SJCRH30 (cell line): ENCODE data around the gene MPRIP. TPM values are rescaled to one million over a fixed set of nuclear protein-coding genes. Genes with fewer than 3 reads are reported as not detected.

Experiments used
- DNase-seq, 2 experiments: peaks; one replicate each; pipeline ENCODE4 v3.0.0-alpha.2; 2015 to 2020
- H3K27ac ChIP-seq: fragments of 250-450 bp; sonication (Bioruptor Pico); 2 replicates; pipeline ENCODE4 v1.5.1; 2020; ENCODE audit warnings: mild to moderate bottlenecking, moderate library complexity
- H3K27me3 ChIP-seq: fragments of 250-450 bp; sonication (Bioruptor Pico); 2 replicates; pipeline ENCODE4 v1.5.1; 2020; ENCODE audit warnings: mild to moderate bottlenecking, moderate library complexity
- H3K36me3 ChIP-seq: fragments of 250-450 bp; sonication (Bioruptor Pico); 2 replicates; pipeline ENCODE4 v1.5.1; 2020; ENCODE audit warnings: mild to moderate bottlenecking, moderate library complexity
- H3K4me1 ChIP-seq: fragments of 250-450 bp; sonication (Bioruptor Pico); 2 replicates; pipeline ENCODE4 v1.5.1; 2020; ENCODE audit warnings: mild to moderate bottlenecking, moderate library complexity
- H3K4me3 ChIP-seq: fragments of 250-450 bp; sonication (Bioruptor Pico); 2 replicates; pipeline ENCODE4 v1.5.1; 2020; ENCODE audit warnings: mild to moderate bottlenecking, moderate library complexity
- H3K9me3 ChIP-seq: fragments of 250-450 bp; sonication (Bioruptor Pico); replicated peaks from 2 replicates; pipeline ENCODE4 v1.5.1; 2020; ENCODE audit warnings: mild to moderate bottlenecking, moderate library complexity
- total RNA-seq: library from RNA; depleted of rRNA; stranded (reverse); fragments of >200 nt; shearing (Covaris generic); gene quantifications from 2 replicates; pipeline ENCODE4 v1.2.3, GENCODE V29; 2014

MPRIP gene
- total RNA-seq, 1 experiment from 2014 or later = 312 TPM

DNA sequence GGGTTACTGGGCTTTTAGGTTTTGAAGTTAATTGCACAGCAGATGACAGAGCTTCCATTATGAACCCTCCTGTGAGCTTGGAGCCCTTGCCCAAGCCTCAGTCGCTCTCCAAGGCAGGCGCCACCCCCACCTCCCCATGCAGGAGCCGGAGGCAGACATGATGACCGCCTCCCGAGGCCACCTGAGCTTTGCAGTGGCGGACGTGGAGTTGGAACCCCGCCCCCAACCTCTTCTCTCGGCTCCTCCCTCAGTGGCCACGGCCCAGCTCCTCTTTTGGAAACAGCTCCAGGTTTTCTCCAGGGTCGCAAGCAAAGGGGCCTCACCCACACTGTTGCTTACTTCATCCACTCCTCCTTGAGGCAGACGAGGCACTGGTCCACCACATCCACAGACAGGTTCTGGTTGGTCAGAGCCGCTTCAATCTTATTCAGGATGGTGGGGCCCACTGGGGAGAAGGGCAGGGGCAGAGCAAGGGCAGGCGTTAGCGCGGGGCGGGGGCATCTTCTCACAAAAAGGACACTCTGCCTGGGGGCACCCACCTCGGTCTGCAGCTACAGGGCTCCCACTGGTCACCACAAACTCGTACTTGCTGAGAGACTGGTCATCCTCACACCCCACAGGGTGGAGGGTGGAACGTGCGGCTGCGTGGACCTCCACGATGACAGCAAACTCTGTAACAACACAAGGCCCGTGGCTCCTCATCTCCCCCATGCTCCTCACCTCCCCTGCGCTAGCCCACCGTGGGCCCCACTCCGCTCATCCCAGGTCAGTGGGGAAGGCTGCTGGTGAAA is 172.6 kb downstream of the MPRIP start:
- H3K9me3 ChIP-seq = no peaks in the 10 kb centered on the region
- H3K36me3 ChIP-seq = peaks cover 87% of the 10 kb centered on the region
- H3K27ac ChIP-seq = no peak overlapping the region
- DNase-seq = no peak
- no peak overlapping the region for H3K4me3 ChIP-seq
- no peaks in the 10 kb centered on the region for H3K4me1 ChIP-seq
- no peaks in the 10 kb centered on the region for H3K27me3 ChIP-seq

DNA sequence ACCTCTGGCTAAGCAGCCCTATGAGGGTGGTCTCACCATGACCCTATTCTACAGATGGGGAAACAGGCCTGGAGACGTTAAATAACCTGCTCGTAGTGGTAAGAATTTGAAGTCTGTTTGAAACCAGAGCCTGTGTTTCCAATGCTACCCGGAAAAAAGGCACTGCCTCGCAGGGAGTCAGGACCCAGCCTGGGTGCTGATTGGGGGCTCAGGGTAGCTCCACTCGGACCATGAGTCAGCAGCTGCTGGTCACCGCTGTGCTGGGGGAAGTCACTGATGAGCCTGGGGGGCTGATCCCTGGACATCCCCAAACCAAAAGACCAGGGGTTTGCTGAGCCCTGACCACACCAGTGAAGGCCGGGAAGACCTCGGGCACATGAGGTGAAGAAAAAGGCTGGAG is 173.3 kb downstream of the MPRIP start:
- H3K36me3 ChIP-seq = peaks cover 93% of the 10 kb centered on the region

DNA sequence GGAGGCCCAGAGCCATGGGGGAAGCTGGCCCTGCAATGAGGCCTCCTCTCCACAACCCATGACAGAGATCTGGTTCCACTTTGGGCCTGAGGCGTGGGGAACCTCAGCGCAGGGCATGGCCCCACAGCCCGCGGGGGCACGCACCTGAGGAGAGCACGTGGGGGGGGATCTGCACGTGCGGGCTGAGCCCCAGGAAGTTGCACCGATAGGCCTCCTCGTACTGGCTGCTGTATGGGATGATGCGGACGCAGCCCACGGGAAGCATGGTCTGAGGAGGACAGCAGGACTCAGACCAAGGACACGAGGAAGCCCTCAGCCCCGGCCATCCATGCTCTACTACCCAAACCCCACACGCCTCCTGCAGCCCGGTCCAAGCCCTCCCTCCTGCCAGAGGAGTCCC is 174.0 kb downstream of the MPRIP start:
- H3K27me3 ChIP-seq = no peaks in the 10 kb centered on the region
- DNase-seq = no peak
- H3K4me3 ChIP-seq = no peak overlapping the region
- H3K27ac ChIP-seq = no peak overlapping the region
- H3K9me3 ChIP-seq = no peaks in the 10 kb centered on the region
- H3K4me1 ChIP-seq = no peaks in the 10 kb centered on the region
- peaks cover 93% of the 10 kb centered on the region for H3K36me3 ChIP-seq

More for the DNA sequence above, 173.3 kb downstream of the MPRIP start:
- no peaks in the 10 kb centered on the region for H3K4me1 ChIP-seq
- H3K9me3 ChIP-seq = no peaks in the 10 kb centered on the region
- no peak overlapping the region for H3K4me3 ChIP-seq
- H3K27ac ChIP-seq = no peak overlapping the region
- H3K27me3 ChIP-seq = no peaks in the 10 kb centered on the region
- no peak for DNase-seq

DNA sequence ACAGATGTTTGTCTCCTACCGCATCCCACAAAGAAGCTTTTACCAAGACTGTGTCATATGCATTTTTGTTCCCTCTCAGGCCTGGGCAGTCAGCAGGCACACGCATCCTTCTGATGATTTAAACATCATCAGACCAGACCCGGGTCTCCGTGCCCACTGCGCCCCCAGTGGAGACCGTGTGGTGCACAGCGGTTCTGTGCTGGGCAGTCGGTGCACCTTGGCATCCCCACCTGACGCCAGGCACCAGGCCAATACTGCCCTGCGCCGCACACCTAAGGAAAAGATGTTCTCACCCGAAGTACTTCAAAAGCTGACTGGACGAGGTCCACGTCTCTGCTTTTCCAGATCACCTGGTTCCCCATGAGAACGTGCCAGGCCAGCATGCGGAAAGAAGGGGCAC is 174.5 kb downstream of the MPRIP start:
- Histone ChIP-seq H3K9me3 (no peaks in the 10 kb centered on the region), H3K27ac (no peak overlapping the region), H3K4me1 (no peaks in the 10 kb centered on the region), H3K36me3 (peaks cover 93% of the 10 kb centered on the region), H3K4me3 (no peak overlapping the region), H3K27me3 (no peaks in the 10 kb centered on the region)
- DNase-seq = no peak

DNA sequence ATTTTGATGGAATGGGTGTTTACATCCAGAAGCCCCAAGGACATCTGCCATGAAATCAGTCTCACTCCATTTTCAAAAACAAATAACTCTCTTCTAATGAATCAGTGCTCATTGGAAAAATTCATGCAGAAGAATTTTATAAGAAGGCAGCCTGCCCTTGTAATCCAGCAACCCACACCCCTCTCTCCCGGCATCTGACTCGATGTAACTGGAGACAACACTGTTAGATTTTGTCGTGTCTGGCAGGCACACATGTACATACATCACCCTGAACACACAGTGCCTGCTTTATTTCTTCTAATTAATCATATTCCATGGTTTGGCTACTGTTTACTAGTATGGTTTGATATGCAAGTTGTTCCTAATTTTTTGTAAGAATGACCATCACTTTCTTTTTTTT is 175.7 kb downstream of the MPRIP start:
- H3K36me3 ChIP-seq = peaks cover 93% of the 10 kb centered on the region
- no peak overlapping the region for H3K4me3 ChIP-seq
- DNase-seq = no peak

DNA sequence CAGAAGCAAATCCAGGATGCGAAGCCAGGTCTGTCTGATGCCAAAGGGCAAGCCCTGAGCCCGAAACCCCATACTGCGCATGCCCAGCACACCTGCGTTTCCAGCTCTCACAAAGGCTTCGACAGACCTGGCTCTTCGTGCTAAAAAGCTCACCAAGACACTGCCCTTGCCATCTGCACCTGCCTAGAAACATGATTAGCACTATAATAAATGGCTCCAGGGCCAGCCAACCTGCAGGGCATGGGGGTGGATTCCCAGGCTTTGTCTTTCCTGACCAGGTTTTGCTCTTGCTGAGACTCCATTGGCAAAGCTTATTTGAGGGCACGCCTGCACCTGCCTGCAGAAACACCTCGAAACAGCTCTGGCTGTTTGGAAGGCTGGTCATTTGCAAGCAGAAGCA is 178.3 kb downstream of the MPRIP start:
- no peak for DNase-seq
- no peaks in the 10 kb centered on the region for H3K4me1 ChIP-seq
- no peak overlapping the region for H3K4me3 ChIP-seq
- no peaks in the 10 kb centered on the region for H3K27me3 ChIP-seq
- H3K9me3 ChIP-seq = no peaks in the 10 kb centered on the region
- H3K27ac ChIP-seq = no peak overlapping the region
- H3K36me3 ChIP-seq = peaks cover 95% of the 10 kb centered on the region

More for the DNA sequence above, 175.7 kb downstream of the MPRIP start:
- H3K4me1 ChIP-seq = no peaks in the 10 kb centered on the region
- no peaks in the 10 kb centered on the region for H3K9me3 ChIP-seq
- H3K27me3 ChIP-seq = no peaks in the 10 kb centered on the region
- no peak overlapping the region for H3K27ac ChIP-seq

DNA sequence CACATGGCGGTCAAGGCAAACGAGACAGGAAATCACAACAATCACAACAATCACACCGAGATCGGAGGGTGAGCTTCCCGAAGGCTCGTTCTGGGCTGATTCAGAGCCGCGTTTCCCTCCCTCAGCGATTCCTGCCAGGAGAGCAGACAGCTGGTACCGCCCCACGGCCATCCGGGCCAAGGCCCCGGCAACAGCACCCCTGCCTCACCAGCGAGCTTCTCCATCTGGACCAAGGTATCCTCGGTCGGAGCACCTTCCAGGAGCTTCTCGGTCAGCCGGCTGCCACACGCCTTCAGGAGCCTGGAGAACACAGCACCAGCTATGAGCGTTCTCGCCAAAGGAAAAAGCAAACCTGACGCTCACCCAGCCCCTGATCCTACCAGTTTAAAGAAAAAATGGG is 179.1 kb downstream of the MPRIP start:
- no peaks in the 10 kb centered on the region for H3K27me3 ChIP-seq
- H3K9me3 ChIP-seq = no peaks in the 10 kb centered on the region
- H3K36me3 ChIP-seq = peaks cover 95% of the 10 kb centered on the region
- DNase-seq = no peak
- H3K27ac ChIP-seq = no peak overlapping the region
- no peaks in the 10 kb centered on the region for H3K4me1 ChIP-seq
- no peak overlapping the region for H3K4me3 ChIP-seq

DNA sequence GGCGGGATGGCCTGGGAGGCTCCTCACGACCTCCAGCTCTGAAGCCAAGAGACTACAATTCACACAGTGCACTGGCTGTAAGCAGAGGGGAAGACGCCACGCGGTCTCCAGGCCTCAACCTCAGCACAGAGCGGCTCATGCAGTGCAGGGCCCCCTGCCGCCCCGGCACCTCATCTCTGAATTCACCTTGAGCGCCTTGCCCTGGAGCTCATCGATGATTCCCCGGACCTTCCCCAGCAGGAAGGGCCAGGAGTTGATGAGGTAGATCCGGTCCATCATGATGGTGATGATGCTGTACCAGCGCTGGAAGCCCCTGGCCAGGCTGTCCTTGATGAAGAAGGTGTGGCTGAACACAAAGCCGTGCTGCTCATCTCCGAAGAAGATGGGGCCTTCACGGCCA is 181.5 kb downstream of the MPRIP start:
- DNase-seq = no peak
- no peak overlapping the region for H3K4me3 ChIP-seq
- H3K27me3 ChIP-seq = no peaks in the 10 kb centered on the region
- H3K9me3 ChIP-seq = no peaks in the 10 kb centered on the region
- peaks cover 95% of the 10 kb centered on the region for H3K36me3 ChIP-seq
- H3K27ac ChIP-seq = no peak overlapping the region
- no peaks in the 10 kb centered on the region for H3K4me1 ChIP-seq

DNA sequence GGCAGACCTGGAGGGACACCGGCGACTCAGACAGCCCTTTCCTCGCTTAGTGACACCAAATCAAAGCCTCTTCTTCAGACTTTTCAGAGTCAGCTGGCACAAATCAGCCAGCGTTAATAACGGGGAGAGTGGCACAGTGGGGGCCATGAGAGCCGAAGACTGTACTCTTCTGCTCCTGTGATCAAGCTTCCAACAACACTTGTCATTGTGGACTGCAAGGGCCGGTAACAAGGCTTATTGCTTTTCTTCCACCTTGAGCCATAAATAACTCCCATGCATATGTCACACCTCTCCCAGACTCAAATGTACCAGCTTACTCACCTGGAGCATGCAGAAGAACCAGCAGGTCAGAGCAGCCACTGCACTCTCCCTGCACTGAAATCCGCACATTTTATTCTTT is 181.9 kb downstream of the MPRIP start:
- Histone ChIP-seq H3K36me3 (peaks cover 96% of the 10 kb centered on the region), H3K9me3 (no peaks in the 10 kb centered on the region), H3K4me1 (no peaks in the 10 kb centered on the region), H3K4me3 (no peak overlapping the region), H3K27me3 (no peaks in the 10 kb centered on the region), H3K27ac (no peak overlapping the region)
- DNase-seq = no peak

DNA sequence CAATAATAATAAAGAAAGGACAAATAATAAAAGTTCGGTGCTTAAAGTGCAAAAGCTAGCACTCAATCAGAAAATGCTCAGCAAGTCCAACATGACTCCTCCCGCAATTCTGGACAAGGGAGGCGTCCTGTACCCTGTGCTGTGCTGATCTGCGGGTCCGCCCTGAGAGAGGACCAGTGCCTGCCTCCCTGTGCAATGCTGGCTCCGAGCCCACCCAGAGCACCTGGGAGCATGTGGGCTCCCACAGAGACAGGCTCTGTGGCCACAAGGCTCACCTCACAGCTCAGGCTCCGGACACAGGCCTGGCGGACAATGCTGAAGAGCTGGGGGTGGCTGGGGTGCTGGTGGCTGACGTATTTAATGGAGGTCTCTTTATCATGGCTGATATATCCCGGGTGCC is 183.6 kb downstream of the MPRIP start:
- DNase-seq = no peak
- H3K4me3 ChIP-seq = no peak overlapping the region
- no peak overlapping the region for H3K27ac ChIP-seq
- H3K9me3 ChIP-seq = no peaks in the 10 kb centered on the region
- no peaks in the 10 kb centered on the region for H3K4me1 ChIP-seq
- peaks cover 98% of the 10 kb centered on the region for H3K36me3 ChIP-seq
- no peaks in the 10 kb centered on the region for H3K27me3 ChIP-seq

DNA sequence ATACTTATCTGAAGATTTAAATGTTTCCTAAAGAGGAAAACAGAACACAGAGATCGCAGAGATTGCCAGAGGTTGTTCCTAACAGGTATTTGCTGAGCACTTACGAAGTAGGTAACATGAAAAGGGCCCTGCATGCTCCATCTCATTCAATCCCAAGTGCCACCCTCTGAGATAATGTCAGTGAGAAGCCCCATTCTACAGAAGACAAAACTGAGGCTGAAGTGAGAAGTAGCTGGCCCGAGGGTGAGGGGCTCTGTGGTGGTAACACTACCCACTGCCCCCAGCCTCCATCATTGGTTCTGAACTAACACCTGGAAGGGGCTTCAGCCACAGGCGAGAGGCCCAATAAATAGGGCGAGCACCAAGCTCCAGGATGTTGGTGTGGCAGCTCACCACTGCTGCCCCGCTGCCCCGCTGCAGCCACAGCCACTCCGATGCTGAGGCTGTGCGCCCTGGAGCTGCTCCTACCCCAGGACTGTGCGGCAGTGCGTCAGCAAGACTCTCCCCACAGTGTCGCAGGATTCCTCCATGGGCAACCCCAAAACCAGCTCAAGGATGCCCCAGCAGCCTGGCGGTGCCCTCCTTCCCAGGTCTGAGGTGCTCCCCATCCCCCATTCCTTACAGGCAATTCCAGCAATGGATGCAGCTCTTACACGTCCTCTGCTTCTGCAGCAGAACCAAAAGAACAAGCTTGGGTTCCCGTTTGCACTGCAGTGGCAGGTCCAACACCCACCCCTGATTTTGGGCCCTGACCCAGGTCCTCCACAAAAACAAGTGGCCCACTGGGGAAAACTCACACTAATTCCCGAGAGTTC is 184.4 kb downstream of the MPRIP start:
- Histone ChIP-seq H3K9me3 (no peaks in the 10 kb centered on the region), H3K27ac (no peak overlapping the region), H3K27me3 (no peaks in the 10 kb centered on the region), H3K4me3 (no peak overlapping the region), H3K4me1 (no peaks in the 10 kb centered on the region), H3K36me3 (peaks cover 98% of the 10 kb centered on the region)
- DNase-seq = no peak

DNA sequence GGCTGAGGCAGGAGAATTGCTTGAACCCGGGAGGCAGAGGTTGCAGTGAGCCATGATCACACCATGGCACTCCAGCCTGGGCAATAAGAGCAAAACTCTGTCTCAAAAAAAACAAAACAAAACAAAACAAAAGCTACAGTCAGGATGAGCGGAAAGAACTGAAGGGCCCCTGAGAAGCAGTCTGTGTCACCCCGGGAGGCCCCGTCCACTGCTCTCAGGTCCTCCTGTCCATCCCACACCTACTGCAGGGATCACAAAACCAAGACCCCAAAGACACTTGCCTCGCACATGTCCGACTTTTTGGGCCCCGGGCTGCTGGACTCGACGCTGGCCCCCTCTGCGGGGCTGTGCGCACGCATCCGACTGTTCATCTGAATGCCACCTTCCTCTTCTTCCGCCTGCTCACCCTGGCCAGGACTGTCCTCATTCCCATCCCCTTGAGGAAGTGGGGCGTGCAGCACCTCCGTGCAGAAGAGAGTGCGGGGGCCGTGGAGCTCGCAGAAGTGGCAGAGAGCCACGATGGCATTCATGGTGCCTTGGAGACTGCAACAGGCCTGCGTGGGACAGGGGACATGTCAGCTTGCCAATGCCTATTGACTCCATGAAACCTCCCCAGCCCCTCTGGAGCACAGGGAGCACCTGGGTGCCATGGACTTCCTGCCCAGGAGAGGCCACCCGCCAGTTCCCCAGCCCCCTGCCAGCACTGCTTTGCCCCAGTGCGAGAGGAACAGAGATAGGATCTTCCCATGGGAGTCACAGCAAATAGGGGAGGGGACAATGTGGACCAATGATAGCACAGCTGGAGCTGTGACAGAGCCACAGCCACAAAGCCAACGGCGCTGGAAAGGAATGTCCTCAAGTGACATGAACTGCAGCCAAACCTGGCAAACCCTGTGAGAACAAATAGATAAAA is 185.6 kb downstream of the MPRIP start:
- no peak overlapping the region for H3K4me3 ChIP-seq
- no peaks in the 10 kb centered on the region for H3K27me3 ChIP-seq
- H3K27ac ChIP-seq = no peak overlapping the region
- DNase-seq = no peak
- peaks cover 8% of the 10 kb centered on the region for H3K4me1 ChIP-seq
- no peaks in the 10 kb centered on the region for H3K9me3 ChIP-seq
- H3K36me3 ChIP-seq = peaks cover 100% of the 10 kb centered on the region

DNA sequence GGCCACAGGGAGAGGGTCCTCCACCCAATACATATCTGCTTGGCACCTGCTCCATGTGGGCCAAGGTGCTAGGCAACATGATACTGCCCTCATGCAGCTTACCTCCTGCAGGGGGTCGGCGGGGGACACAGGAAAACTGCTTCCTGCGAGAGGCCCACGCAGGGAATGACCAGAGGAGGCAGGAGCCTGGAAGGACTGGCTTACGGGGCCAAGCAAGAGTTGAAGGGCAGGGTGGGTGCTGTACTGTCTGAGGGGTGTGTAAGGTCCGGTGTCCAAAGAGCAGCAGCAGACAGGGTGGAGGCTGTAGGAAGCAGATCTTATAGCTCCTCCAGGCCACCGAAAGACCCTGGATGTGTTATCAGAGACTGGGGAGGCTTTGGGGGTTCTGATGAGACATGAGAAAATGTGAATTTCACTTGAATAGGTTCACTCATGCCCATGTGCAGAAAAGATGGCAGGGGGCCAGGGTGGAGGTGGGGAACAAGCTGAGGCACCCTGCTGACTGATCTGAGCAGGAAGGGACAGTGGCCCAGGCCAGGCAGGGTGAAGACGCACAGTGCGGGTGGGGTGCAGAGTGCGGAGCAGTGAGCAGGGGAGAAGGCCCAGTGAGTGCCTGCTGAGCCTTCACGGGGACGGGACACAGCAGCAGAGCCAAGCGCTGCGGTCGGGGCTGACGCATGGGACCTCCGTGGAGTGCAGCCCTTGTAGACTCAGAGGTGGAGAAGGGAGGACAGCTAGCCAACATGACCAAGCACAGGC is 186.4 kb downstream of the MPRIP start:
- no peak overlapping the region for H3K27ac ChIP-seq
- no peak for DNase-seq

More for the DNA sequence above, 186.4 kb downstream of the MPRIP start:
- H3K4me1 ChIP-seq = peaks cover 10% of the 10 kb centered on the region
- H3K9me3 ChIP-seq = no peaks in the 10 kb centered on the region
- H3K36me3 ChIP-seq = peaks cover 93% of the 10 kb centered on the region
- no peak overlapping the region for H3K4me3 ChIP-seq
- no peaks in the 10 kb centered on the region for H3K27me3 ChIP-seq
